ENCODE data around the gene SYNJ2.

SYNJ2 gene

GRCh38 chr6:157982563-157983405, 1.1 kb downstream of the SYNJ2 start:
- peak; percentile 60 for DNase-seq (ENCODE audit: low spot score)

GRCh38 chr6:157983406-157984119, 1.9 kb downstream of the SYNJ2 start:
- DNase-seq (ENCODE audit: low spot score), result no peak

DNA sequence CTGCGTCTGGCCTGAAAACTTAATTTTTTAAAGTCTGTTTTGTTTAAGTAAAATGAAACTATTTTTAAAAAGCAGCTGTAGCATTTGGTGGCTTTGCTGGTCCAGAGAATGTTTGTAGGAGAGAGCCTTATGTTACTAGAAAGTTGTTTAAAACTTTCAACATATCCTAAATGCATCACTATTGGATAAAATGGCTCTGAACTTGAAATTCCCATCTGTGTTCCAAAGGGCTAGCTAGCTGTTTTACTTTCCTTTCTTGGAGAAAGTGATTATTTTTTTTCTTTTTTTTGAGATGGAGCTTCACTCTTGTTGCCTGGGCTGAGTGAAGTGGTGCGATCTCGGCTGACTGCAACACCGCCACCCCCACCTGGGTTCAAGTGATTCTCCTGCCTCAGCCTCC, 2.5 kb downstream of the SYNJ2 start:
- DNase-seq (ENCODE audit: low spot score), result no peak

DNA sequence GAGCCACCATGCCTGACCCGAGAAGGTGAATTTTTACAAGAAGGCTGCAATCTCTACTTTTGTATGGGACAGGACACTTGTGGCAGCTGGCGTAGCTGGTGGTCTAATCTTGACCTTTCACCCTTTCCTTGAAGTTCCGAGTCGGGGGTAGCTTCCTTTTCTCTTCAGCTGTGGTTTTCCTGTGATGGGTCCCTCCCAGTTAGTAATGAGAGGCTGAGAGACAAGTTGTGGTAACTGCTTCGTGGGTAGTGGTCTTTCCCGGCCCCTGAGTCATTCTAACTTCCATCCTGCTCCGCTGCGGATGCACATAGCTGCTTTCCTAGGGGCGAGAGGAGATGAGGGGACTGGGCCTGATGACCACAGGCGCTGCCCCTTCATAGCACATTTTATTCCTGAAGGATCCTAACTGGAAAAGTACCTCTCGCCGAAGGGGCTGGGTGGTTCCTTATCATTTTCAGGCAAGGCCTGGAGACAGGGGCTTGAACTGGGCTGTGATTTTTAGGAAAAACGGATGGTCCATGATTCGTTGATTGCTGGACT, 3.1 kb downstream of the SYNJ2 start:
- no peak for DNase-seq (ENCODE audit: low spot score)

- DNase-seq (ENCODE audit: low spot score), result no peak
Measured at GRCh38 chr6:157985378-157986155, 3.9 kb downstream of the SYNJ2 start.

DNA sequence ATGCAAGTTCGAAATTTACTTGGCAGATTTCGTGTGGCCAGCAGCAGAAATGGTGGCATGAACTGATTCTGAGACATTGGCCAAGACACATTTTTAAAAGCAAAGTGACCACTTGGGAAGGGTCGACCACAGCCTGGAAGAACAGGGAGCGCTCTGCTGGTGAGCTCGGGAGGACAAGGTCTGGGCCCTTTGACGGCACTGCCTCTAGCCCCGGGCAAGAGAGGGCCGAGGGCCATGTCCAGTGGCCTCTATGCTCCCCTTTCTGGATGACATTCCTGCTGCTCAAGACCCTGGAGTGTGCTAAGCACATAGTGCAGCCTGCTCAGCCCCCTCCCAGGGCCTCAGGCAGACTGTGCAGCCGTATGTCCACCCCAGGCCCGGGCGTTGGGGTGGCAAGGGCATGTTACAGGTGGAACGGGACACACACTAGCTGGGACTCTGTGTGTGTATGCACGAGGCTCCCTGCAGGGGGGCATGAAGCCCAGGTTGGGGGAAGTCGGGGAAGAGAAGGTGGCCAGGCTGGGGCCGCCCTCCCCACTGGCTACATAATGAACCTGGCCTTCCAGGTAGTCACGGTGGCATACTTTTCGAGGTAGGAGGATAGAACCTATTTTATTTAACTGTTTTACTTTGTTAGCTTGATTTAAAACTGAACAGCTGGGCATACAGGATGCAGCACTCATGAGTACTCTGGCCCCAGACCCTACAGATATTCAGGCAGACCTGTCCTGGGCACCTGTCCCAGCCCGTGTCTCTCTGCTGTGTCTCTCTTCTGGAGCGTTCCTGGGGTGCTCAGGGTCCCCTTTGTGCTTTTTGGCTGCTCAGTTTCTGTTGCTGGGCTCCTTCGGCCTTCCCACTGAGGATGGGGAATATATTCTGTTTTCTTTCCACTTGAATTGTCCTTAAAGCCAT, 6.4 kb downstream of the SYNJ2 start:
- DNase-seq (ENCODE audit: low spot score), result no peak

DNA sequence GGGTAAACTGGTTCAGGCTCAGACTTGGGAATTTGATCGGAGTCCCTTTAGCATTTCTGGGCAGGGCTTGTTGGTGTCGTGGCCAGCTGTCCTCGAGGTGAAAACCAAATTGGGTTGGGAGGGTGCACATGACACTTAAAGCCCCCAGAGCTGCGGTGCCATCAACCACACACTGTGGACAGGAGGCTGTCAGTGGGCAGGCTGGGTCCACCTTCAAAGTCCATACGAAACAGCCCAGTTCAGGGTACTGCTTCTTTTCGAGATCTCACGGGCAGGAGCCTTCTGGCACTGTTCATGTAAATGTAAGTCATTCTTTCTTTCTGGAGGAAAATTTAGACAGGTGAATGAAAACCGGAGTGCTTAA, 7.0 kb downstream of the SYNJ2 start:
- DNase-seq (ENCODE audit: low spot score), result no peak

DNA sequence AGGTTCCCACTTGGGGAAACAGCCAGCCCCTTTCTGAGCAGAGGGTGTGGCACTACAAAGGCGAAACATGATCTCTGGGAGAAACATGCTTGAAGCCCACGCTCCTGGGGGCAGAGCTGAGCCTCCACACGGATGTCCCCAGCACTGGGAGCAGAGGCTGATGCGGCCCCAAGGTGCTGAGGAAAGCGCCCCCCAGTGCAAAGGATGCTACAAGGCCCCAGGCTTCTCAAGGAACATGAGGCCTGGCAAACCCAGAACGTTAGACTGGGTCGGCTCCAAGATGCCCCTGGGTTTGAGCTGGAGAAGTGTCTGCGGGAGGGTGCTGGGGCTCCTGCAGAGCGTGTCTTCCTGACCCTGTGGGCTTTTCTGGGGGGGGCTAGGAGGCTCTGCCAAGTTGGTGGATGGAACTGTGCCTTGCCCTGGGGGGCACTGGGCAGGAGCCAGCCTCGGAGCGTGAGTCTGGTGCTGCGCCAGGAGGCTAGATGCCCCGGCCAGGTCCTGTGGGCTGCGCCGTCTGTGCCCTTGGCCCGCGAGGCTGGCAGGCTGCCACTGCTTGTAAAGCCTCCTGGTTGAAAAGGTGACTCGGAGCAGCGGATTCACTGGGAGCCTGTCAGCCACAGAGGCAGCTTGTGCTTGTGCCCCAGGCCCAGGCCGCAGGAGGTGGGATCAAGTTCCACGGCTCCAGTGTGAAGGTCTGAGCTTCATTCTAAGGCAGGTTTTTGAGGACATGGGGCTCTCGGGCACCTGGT, 8.1 kb downstream of the SYNJ2 start:
- peak; percentile 21 for DNase-seq (ENCODE audit: low spot score)

GRCh38 chr6:157990321-157991066, 8.8 kb downstream of the SYNJ2 start:
- DNase-seq (ENCODE audit: low spot score), result no peak

GRCh38 chr6:157991067-157991432, 9.4 kb downstream of the SYNJ2 start:
- DNase-seq (ENCODE audit: low spot score), result no peak

- DNase-seq (ENCODE audit: low spot score), result no peak
Measured at GRCh38 chr6:157993076-157993475, 11.4 kb downstream of the SYNJ2 start.

DNA sequence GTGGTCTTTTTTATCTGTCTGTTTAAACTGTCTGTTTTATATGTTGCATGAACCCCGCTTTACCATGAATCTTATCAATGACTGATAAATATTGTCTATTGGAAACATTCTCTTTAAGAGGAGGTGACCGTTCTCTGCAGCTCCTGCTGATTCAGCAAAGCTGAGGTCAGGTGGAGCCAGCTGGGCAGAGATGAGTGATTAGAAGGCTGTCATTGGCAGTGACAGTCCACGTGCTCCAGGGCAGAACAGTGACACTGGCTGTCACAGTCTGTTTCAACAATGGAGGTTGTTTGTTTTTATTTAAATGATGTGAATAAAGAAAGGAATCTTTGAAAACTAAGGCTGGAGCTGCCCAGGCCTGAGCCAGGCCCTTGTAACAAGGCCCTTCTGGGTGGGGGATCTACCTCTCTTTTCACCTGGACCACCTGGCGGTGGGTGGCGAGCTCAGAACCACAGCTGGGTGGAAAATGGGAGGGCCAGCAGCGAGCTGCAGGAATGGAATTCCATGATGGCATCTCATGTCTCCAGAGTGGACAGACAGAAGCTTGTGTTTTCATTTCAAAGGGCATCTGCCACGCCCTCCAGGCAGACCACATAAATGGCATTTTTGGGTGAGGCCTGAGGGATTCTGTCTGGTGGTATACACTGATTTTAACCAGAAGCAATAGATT, 12.6 kb downstream of the SYNJ2 start:
- no peak for DNase-seq (ENCODE audit: low spot score)

- DNase-seq (ENCODE audit: low spot score), result no peak
Measured at GRCh38 chr6:157995458-157995857, 13.8 kb downstream of the SYNJ2 start.

DNA sequence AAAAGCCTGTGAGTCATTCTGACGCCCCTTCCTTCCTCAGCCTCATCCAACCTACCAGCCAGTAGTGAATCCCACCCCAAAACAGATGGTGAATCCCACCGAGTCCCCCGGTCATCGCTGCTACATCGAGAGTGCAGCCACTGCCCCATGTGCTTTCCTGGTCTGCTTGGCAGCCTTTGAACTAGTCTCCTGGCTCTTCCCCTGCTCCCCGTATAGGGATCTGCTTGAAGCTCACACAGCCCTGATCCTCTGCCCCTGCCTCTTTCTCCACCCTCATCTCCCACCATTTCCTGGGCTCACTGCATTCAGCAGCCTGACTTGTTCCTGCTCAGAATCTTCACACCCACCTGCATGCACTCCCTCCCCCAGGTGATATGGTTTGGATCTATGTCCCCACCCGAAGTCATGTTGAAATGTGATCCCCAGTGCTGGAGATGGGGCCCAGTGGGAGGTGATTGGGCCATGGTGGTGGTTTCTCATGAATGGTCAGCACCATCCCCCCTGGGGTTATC, 14.6 kb downstream of the SYNJ2 start:
- no peak for DNase-seq (ENCODE audit: low spot score)

GRCh38 chr6:157996918-157997702, 15.4 kb downstream of the SYNJ2 start:
- no peak for DNase-seq (ENCODE audit: low spot score)

DNA sequence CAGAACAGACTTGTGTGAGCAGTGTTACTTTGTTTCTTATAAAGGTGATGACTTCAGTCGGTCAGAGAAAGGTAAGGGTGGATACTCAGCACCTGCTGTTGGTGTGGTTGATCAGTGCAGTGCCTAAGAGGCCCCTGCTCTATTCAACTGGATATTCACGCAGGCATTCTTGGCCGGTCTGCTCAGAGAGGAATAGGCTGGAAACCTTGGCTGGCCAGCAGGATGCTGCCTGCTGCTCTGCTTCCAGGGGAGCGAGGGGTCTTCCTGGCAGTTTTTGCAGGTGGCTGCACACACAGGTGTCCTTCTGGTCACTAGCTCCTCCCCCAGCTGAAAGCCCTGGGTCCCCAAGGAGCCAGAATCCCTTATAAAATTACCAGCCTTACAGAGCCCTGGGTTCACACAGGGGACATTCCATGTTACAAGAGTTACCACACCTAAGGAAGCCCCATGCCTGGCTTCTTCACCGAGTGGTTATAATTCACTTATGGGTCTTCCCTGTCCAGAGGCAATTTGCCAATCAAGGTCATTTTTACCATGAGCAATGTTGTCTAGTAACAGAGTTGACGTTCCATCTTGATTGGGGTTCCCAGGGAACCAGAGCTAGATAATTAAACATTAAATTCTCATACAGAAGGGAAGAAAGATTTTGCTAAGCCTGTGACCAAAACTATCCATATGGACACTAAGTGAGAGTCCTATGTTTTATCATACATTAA, 16.4 kb downstream of the SYNJ2 start:
- DNase-seq (ENCODE audit: low spot score), result no peak

GRCh38 chr6:157998707-157999167, 17.1 kb downstream of the SYNJ2 start:
- DNase-seq (ENCODE audit: low spot score), result no peak
